ENCODE results near the gene YKT6.

GRCh38 chr7:44258865-44259546 is 58.2 kb downstream of the YKT6 start:
- TF ChIP-seq CTCF (IDR thresholded peaks at IDR 0.05) = no peak
- TF ChIP-seq POLR2AphosphoS5 (IDR thresholded peaks at IDR 0.05) = no peak
- TF ChIP-seq POLR2A (IDR thresholded peaks at IDR 0.05) = no peak
- TF ChIP-seq EP300 (IDR thresholded peaks at IDR 0.05; ENCODE audit: low read depth) = no peak

All from transverse colon (tissue), 4 donors.